ENCODE results near the gene ADAT3.

GRCh38 chr19:1950640-1951039, 45.4 kb downstream of the ADAT3 start:
- no peak for TF ChIP-seq CTCF (IDR thresholded peaks at IDR 0.05; ENCODE audit: low read depth, low read length, poor library complexity, severe bottlenecking)
- TF ChIP-seq EZH2phosphoT487 (IDR thresholded peaks at IDR 0.05; ENCODE audit: borderline replicate concordance, low read length), result no peak
